AML-193 (cell line): ENCODE measurements around the gene OSTF1.
A peak's percentile ranks its signal among the peaks of the same experiment; 100 is the strongest.

Experiments used
- DNase-seq, 2 experiments: peaks; one replicate each; lab custom pipeline; 2025; lab: John Stamatoyannopoulos, UW

OSTF1 gene

GRCh38 chr9:75085640-75086039, 2.7 kb upstream of the OSTF1 start:
- peak in 1 of 2 experiments; percentile 16 for DNase-seq

- DNase-seq: no peak
Observed at GRCh38 chr9:75086541-75087288, 1.6 kb upstream of the OSTF1 start.

GRCh38 chr9:75087289-75087823, 958 bp upstream of the OSTF1 start:
- peak in 1 of 2 experiments; percentile 34 for DNase-seq

DNA sequence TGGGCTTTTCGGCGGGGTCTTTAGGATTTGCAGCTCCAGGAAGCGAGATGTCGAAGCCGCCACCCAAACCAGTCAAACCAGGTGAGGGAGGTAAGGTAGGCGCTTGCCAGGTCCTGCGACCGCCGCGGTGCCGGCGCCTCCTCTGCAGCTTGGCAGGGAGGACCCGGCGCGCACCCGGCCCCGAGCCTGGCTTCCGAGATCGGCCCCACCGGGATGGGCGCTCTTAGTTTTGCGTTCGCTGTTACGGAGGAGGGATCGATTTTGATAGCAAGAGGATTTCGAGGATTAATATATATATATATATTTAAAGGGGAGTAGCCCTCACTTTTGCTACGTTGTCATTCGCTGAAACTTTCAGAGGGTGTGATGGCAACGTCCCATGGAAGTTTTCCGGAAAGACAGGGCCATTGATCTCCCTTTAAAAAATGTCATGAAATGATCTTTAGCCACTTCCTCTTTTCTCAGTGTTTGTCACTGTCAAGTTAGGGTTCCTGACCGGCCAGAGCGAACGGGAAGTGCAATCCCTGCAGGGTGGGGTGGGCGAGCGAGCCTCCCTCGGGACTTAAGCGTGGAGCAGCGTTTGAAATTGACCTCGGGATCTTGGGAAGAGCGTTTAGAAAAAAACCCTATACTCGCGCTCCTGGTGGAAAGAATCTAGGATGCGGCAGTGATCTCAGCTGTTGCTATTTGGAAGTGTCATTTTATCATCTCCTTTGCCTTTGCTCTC, 495 bp downstream of the OSTF1 start:
- DNase-seq: peak; percentile 81 to 89

DNA sequence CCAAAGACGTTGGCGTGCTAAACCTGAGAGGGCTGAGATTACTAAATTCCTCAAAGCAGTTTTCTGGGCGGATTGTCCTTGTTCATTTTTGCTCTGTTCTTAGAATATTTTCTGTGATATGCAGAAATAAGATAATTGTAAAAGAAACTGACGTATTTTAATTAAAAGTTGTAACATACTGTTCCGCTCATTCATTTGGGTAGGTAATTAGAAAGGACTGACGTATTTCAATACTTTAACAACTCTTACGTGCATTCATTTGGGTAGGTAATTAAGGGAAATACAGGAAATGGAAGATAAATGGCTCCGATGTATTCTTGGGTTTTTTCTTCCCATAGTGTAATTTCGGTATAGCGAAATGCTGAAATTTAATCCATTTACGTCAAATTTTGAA, 1.1 kb downstream of the OSTF1 start:
- DNase-seq: no peak

DNA sequence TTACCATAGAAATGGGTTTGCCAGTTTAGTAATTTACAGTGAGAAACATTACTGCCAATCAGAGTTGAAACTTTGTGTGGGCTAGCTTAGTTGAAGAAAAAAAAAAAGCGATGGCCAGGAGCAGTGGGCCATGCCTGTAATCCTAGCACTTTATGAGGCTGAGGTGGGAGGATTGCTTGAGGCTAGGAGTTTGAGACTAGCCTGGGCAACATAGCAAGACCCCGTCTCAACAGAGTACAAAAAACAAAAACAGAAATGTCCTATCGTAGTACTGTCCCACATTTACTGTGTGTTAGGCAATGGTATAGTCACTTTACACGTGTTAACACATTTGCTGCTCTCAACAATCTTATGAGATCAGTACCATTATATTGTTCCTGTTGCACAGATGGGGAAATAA, 2.3 kb downstream of the OSTF1 start:
- DNase-seq: no peak

GRCh38 chr9:75092766-75093165, 4.5 kb downstream of the OSTF1 start:
- DNase-seq: no peak

DNA sequence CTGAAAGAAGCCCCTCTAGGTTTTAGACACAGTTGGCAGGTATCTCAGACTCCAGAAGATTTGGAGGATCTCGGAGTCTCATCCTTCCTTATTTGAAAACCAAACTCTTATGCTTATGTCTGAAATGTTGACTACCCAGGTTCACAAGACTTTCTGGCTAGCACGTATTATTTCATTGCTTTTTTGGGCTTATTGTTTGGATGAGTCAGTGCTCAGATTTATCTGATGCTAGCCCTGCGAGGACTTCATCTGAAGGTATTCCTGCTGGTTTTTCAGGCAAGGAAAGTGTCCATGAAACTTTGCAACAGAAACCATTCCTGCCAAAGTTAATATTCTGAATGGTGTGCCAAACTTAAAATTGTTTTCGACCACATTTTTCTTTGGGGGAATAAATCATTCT, 8.5 kb downstream of the OSTF1 start:
- no peak for DNase-seq

GRCh38 chr9:75101004-75101588, 12.8 kb downstream of the OSTF1 start:
- no peak for DNase-seq

GRCh38 chr9:75102177-75102790, 14.0 kb downstream of the OSTF1 start:
- no peak for DNase-seq

DNA sequence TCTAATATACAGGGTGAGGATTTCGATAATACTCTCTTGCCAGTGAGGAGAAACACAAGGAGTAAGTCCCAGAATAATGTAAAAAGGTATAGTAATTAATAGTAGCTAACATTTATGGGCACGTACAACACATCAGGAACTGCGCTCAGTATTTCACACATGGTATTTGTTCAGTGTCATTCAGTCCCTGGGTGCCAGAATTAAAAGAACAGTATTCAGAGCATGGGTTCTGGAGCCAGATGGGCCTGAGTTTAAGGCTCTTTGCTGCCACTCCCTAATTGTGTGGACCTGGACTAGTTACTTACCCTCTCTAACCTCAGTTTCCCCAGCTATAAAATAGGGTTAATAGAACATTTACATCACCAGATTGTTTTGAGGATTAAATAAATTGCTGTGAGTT, 16.3 kb downstream of the OSTF1 start:
- DNase-seq: no peak

DNA sequence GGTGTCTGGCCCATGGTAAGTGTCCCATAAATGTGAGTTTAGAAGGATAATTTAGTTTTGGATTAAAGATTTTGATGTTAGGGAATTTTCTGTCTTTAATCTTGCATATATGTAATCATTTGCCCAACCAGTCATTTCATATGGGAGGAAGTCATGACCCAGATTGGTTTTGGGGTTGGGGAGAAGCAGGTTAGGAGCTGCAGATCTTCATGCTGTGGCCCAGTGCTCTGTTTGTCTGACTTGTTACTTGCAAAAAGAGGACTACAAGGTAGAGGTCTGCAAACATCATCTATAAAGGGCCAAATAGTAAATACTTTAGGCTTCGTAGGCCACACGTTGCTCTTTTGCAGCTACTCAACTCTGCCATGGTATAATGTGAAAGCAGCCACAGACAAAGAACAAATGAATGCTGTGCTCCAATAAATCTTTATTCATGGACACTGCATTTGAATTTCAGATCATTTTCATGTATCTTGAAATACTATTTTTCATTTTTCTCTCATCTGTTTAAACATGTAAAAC, 16.8 kb downstream of the OSTF1 start:
- no peak for DNase-seq

DNA sequence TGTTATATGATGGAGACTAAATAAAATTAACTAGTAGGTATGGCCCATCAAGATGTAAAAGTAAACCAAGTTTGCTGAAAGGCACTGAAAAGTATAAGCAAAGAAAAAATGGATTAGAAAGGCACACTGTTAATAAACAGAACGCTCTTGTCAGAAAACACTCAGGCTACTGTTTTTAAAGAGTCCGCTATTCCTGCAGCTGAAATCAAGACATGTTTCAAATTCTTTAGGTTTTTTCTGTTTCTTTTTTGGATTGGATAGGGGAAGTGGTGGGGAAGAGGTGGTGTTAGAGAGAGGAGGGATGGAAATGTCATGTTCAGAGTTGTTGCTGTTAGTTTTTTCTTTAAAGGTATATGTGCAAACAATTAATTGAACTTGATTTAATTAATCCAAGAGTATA, 17.5 kb downstream of the OSTF1 start:
- DNase-seq: no peak

- DNase-seq: no peak
Observed at GRCh38 chr9:75106857-75107256, 18.5 kb downstream of the OSTF1 start.

- DNase-seq: no peak
Observed at GRCh38 chr9:75108571-75108970, 20.3 kb downstream of the OSTF1 start.

DNA sequence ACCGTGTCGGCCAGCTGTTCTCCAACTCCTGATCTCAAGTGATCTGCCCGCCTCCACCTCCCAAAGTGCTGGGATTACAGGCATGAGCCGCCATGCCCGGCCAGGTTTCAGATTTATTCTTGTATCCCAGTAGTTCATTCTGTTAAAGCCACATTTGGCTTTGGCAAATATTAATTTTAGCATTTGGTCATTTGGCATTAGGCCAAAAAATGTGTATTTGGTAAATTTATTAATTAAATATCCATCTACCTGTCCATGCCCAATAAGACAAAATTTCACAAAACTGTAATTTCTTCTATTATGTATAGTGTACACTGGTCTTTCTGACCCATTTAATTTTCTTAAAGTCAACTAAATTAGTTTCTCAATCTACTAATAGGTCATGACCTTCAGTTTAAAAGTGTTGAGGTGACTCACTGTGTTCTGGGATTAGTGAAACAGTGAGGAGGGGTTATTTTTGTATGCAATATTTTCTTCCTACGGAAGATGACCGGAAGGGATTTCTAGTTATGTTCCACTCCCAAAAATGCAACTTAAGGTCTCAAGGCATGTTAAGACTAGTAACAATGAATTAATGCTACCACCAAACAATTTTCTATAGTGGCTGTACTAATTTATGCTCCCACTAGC, 21.0 kb downstream of the OSTF1 start:
- DNase-seq: no peak

DNA sequence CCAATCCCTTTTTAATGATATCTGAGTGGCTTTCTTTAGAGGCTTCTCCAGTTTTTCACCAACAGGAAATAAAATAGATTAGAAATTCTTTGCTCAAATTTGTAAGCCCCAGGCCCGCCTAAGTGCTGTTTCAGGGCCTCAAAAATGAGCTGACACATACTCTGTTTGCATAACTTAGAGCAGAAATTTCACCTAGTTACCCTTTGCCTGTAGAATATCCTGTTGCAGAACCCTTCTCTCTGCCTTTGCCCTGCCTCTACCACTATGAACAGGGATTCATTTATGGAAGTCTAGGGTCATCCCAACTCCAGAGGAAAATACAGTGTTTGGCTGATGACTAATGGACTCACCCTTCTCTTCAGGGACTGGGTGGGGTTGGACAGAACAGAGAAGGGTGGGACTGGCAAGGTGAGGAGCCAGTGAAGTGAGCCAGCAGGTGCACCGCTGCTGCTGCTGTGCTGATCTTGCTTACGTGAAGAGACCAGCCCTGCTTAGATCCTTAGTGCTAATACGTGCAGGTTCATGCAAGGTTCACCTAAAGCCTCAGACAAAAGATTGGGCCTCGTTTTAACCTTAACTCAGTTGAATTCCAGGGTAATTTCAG, 22.8 kb downstream of the OSTF1 start:
- peak; percentile 18 to 29 for DNase-seq

- no peak for DNase-seq
Observed at GRCh38 chr9:75112789-75113188, 24.5 kb downstream of the OSTF1 start.

- no peak for DNase-seq
Observed at GRCh38 chr9:75116306-75116705, 28.0 kb downstream of the OSTF1 start.

DNA sequence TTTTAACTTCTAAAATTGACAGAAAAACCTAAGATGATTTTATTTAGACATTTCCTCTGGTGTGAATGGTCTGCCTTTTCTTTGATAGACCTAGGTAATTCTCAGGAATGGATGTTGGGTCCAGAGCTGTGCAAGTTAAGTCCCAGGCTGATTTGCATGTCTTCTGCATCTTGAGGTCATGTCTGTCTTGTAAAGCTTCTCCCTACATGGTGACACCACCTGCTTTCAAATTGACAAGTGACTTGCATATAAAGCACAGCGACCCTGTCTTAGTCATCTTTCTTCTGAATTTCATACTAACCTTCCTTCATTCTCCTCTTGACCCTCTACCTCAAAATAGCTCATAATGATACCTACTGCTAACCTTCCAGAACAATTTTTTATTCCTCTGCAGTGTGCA, 29.2 kb downstream of the OSTF1 start:
- DNase-seq: no peak

DNA sequence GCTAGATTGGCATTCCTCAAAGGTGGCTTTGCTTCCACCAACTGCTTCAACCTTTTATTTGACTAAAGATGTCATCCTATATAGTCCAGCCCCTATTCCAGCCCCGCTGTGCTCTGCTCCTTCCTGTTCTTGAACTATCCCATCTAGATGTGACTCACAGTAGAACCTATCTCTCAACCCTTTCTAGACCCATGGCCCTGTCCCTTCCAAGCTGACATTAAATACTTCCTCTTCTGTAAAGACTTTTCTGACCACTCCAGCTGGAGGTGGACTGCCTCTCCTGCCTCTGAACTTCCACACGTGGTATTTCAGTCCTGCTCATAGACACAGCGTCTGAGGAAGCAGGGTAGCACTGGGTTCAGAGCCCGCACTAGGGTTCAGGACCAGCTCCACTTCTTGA, 32.4 kb downstream of the OSTF1 start:
- peak in 1 of 2 experiments; percentile 5 for DNase-seq
